NCI-H187 (cell line): ENCODE results near the gene RMC1.
"Not testable (repeated sequence)": the region's sequence is repeated elsewhere in the genome, so short reads cannot be mapped to it uniquely, and the experiment has no call there.

Experiments
- DNase-seq, 2 experiments: peaks; one replicate each; lab custom pipeline; 2025; lab: John Stamatoyannopoulos, UW

RMC1 gene

GRCh38 chr18:23563377-23564043, 60.2 kb downstream of the RMC1 start:
- DNase-seq, result no peak

- DNase-seq, result no peak
Measured at GRCh38 chr18:23565916-23566547, 62.7 kb downstream of the RMC1 start.

- no peak for DNase-seq
Measured at GRCh38 chr18:23567671-23568070, 64.4 kb downstream of the RMC1 start.

- DNase-seq, result no peak
Measured at GRCh38 chr18:23568281-23569138, 65.2 kb downstream of the RMC1 start.

DNA sequence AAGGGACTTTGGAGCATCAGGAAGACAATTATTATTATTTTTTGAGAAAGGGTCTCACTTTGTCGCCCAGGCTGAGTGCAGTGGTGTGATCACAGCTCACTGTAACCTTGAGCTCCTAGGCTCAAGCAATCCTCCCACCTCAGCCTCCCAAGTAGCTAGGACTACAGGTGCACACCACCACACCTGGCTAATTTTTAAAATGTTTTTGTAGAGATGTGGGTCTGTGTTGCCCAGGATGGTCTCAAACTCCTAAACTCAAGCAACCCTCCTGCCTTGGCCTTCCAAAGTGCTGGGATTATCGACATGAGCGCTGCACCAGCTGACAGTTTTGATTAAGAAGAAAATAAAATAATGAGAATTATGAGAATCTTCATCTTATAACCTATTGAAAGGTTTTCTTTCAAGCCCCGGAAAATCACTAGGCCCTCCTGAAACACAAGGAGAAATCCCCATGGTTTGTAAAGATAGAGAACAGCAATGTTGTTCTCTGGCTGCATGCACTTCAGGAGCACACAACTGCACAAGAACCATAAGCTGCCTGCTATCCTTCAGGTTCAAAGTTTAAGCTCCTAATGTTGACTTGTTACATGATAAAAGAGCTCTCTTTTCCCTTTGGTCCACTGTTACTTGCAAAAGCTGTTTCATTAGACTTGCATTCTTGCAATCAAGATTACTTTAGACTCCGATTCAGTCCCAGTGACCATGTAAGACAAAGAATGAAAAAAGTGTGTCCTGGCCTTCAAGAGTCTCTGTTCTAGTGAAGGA, 66.2 kb downstream of the RMC1 start:
- DNase-seq, result no peak

DNA sequence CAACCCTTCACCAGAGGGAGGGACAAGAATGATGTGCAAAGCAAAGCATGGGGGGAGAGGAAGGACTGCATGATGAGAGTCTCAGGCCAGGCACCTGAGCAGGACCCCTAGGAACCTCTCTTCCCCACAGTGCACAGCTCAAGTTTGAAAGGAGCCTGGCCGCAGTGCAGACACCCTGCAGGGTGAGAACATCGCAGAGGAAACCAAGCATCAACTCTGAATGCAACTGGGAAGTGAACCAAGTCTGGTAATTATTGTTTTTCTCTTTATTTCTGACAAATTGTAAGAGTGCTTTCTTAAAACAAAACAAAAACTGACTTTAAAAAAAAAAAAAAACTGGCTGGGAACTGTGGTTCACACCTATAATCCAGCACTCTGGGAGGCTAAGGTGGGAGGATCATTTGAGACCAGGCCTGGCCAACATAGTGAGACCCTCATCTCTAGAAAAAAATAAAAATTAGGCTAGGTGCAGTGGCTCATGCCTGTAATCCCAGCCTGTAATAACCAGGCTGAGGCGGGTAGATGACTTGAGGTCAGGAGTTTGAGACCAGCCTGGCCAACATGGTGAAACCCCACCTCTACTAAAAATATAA, 67.7 kb downstream of the RMC1 start:
- DNase-seq, result no peak

DNA sequence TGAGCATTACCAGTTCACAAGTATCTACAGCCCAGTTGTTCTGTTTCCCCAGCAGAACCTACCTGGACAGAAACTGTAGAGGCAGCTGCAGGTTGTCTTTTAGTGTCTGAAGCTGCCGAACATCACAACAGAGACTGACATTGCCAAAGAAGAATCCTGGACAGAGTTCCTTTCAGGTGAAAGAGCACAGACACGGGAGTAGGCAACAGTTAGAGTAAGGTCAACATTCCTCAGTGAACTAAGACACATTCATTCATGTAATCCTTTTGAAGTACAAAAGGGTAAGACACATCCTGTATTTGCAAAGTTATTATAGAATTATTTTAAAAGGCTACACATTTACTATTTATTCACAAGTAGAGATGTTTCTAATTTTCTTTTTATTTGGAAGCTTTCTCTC, 68.7 kb downstream of the RMC1 start:
- no peak for DNase-seq

DNA sequence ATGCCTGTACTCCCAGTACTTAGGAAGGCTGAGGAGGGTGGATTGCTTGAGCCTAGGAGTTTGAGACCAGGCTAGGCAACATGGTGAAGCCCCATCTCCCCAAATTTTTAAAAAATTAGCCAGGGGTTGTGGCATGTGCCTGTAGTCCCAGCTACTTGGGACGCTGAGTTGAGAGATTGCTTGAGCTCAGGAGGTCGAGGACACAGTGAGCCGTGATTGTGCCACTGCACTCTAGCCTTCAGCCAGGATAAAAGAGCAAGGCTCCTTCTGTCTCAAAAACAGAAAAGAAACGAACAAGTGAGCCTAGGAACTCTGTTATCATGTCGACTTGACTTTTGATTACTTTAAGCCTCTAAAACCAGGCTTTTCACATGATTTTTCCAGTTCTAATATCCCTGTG, 69.3 kb downstream of the RMC1 start:
- no peak for DNase-seq

DNA sequence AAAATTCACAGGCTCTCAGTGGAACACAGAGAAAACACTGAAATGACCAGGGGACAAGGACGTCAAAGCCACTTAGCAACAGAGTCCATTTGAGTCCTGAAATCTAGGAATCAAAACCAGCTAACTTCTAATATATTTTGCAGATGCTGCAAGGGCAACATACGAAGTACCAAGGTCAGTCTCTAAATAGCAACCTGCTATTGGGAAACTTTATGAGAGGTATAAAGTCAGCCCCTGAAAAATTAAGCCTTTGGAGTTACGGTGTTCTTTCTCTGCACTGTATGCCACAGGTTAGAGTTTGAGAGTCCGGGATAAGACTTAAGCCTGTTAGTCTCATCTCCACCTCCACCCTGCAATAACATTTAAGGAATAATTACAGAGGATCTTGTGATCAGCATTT, 69.7 kb downstream of the RMC1 start:
- no peak for DNase-seq

- DNase-seq, result no peak
Measured at GRCh38 chr18:23573626-23574431, 70.5 kb downstream of the RMC1 start.

DNA sequence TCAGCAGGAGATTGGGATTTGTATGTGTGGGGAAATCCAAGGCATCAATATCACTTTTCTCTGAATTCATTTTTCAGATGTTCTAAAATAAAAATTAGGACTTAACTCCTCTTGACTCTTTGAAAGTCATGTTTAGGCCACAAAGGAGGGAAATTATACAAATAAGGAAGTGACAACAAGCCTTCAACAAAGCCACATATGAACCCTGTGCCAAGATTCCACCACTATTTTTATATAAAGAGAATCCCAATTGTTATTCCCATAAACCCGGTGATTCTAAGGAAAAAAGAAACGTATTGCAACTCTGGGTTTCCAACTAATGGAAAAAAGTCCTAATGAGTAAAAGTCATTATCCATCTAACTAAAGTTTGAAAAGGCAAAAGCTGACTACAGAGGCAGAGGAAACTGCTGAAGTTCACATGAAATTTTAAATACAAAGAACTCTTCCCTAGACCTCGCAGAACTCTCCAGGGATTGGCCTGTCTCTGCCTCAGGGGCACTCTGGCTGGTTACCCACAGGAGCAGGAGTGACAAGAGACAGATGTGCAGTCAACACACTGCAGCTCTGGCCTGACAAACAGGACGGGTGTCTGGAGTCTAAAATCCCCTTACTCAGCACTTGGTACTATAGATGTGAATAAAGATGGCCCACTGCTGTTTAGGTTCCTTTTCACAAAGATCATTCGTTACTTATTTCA, 71.4 kb downstream of the RMC1 start:
- no peak for DNase-seq

GRCh38 chr18:23575309-23575651, 72.0 kb downstream of the RMC1 start:
- DNase-seq, result no peak

DNA sequence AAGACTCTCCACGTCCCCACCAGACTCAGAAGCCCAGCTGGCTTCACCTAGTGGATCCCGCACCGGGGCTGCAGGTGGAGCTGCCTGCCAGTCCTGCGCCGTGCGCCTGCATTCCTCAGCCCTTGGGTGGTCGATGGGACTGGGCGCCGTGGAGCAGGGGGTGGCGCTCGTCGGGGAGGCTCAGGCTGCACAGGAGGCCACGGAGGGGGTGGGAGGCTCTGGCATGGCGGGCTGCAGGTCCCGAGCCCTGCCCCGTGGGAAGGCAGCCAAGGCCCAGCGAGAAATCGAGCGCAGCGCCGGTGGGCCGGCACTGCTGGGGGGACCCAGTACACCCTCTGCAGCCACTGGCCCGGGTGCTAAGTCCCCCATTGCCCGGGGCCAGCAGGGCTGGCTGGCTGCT, 74.2 kb downstream of the RMC1 start:
- DNase-seq, result not testable (repeated sequence)

- DNase-seq, result no peak
Measured at GRCh38 chr18:23578067-23578701, 74.9 kb downstream of the RMC1 start.

GRCh38 chr18:23578891-23579653, 75.8 kb downstream of the RMC1 start:
- DNase-seq, result no peak

DNA sequence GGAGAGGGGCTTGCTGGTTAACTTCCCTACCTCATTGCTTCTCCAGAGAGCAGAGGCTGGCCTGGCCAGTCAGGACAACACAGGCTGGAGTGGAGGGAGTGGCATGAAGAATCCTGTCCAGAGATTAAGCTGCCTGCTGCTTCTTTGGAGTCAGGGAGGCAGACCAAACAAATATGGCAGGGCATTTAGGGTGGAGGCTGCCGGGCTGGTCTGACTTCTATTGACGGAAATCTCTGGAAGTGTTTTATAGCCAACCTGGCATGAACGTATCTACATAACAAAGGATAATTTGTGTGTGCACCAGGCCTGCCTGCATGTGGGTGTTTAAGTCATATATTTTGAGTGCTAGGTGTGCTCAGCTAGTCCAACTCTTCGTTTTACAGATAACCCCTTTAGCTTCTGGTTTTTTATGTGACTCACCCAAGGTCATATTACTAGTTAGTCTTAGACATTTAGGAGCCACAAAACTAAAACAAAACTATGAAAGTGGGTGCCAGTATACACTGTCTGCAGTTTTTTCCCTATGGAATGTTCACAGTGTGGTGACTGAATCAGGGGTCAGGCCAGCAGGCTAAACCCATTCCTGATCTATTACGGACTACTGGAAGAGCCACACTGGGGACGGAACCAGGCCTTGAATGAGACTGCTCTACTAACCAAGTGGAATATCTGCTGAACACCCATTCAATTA, 77.5 kb downstream of the RMC1 start:
- no peak for DNase-seq
